CD4-positive, alpha-beta T cell treated with Interleukin-15 for 1 hour (primary cell): Measurements from ENCODE around the gene SDC1.

Source experiments
- DNase-seq: peaks from one replicate; pipeline ENCODE4 v3.0.0-alpha.2; 2020

Gene SDC1

GRCh38 chr2:20212871-20213503, 11.9 kb downstream of the SDC1 start:
- no peak for DNase-seq

- DNase-seq: no peak
Observed at GRCh38 chr2:20212459-20212870, 12.5 kb downstream of the SDC1 start.

GRCh38 chr2:20211860-20212458, 13.0 kb downstream of the SDC1 start:
- no peak for DNase-seq

- DNase-seq: no peak
Observed at GRCh38 chr2:20211420-20211819, 13.5 kb downstream of the SDC1 start.

DNA sequence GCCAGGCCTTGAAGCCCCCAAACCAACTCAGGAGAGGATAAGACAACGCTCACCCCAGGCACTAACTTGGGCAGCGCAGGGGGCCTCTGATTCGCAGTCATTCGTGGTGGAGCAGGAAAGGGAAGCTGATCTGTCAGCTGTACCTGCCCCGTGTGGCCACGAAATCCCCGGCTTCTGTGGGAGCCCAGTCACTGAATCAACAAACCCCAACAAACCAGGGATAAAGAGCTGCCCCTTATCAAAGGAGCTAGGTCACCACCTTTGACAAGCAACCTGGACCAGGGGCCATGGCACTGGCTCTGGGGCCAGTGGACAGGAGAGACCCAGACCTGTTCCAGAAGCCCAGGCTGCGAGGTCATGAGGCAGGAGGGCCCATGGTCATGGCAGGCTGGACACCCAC, 14.5 kb downstream of the SDC1 start:
- no peak for DNase-seq

- no peak for DNase-seq
Observed at GRCh38 chr2:20209373-20210109, 15.4 kb downstream of the SDC1 start.

GRCh38 chr2:20208476-20208859, 16.5 kb downstream of the SDC1 start:
- no peak for DNase-seq

- DNase-seq: no peak
Observed at GRCh38 chr2:20207051-20207450, 17.9 kb downstream of the SDC1 start.

- no peak for DNase-seq
Observed at GRCh38 chr2:20205915-20206524, 18.9 kb downstream of the SDC1 start.

DNA sequence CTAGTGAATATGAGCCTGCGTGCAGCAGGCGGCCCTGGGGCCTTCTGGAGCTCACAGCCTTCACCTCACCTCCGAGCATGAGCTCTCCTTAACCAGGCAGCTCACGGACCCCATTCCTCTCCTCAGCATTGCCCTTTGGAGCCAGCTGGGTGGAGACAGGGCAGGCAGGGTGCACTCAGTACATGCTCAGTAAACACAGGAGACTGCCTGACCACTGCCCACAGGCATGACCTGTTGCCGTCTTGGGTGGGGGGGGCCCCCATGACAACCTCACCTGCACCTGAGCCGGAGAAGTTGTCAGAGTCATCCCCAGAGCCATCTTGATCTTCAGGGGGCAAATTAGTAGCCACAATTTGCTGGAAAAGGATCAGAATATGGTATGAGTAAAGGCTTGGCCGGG, 19.9 kb downstream of the SDC1 start:
- DNase-seq: no peak

DNA sequence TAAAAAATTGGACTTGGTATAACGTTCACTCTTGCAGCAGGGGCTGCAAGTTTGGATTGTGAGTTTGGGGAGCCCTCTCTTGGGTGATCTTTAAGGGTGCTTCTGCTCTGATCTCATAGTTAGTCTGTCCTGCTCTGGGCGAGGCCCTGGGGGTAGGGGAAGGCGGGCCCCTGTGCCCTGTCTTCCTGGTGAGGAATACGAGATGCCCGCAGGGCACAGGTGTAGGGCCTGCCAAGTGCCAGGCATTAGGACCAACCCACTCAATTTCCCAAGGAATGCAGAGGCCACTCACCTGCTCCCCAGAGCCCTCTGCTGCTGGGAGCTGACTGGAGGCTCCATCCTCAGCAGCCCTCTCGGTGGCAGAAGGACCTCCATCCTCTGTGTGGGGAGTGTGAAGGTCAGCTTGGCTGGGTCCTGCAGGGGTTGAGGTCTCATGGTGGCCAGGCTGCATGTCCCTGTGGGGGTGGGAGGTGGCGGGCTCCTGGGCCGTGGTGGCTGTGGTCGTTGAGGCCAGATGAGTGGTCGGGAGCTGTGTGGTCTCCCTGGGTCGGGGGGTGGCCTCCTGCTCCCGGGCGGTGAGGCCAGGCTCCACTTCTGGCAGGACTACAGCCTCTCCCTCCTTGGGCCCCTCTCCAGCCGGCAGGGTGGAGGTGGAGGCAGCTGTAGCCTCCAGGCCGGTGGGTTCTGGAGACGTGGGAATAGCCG, 21.3 kb downstream of the SDC1 start:
- DNase-seq: no peak

- no peak for DNase-seq
Observed at GRCh38 chr2:20203072-20203471, 21.9 kb downstream of the SDC1 start.

DNA sequence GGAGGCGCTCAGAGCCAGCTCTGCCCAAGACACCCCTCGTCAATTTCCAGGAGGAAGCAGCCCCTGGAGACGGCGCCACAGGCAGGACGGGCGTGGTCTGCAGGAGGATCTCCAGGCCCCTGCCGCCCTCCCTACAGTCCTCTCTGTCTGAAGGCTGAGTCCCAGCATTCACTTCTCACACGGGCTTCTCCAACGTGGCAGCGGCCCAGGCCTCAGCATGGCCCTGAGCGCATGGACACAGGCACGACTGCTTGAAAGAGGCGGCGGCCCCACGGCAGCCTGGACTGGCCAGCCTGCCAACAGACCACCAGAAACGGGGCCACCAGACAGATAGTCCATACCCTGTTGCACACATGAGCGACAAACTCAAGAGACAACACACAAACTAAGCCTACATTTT, 23.3 kb downstream of the SDC1 start:
- no peak for DNase-seq

DNA sequence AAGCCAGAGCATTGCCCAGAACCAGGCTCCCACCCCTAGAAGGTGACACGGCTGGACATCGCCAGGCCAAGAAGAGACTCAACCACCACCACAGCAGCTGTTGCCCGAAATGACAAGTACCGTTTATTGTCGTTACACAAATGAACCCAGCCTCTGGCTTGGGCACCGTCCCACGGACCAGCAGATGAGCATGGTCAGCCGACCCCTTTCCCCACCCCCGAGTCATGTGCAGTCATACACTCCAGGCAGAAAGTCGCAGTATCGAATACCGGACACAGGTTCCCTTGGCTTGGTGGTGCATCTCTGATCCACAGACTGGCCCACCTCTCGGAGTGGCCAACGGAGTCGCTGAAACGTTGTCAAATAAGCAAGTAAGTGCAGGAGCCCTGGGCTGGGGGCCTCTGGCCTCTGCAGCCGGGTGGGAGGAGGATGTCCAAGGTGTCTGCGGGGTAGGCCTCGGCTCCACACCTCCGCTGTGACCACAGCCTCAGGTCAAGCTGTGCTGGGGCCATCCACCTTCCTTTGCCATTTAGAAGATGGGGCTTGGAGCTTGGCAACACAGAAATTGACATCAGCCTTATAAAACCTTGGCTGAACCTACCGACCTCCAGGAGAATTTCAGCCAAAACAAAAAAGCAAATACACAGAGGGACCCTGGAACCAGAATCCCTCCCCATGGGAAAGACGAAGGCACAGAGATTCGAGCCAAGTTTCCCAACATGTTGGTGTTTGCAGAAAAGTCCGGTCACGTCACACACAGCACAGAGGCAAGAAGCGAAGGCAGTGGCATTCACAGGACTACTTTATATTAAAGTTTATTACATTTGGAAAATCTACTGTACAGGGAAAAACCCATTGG, 24.0 kb downstream of the SDC1 start:
- no peak for DNase-seq

DNA sequence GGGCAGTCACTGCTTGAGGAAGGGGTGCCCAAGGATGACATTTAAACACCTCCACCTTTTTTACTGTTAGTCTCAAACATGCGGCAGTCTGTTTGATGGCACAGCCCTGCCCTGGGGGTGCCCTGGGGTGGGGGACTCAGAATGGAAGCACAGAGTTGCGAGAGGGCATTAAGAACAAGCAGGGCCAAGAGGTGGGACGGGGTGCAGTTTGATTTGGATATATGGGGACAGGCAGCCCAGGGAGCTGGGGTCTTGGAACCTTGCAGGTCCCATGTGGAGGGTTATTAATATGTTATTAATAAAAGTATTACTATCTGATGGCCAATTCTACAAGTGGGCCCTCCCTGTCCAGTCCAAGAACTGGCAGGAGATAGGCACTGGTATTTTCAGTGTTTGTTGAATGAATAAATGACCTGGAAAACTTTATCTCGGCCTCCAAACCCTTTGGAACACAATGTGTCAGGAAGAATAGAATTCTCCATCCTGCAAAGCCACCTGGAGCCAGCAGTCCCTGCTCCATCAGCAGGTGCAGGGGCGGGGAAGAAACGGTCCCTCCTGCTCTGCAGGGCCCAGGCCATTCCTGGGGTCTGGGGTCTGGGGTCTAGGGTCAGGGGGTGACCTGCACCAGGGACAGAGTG, 25.2 kb downstream of the SDC1 start:
- no peak for DNase-seq

DNA sequence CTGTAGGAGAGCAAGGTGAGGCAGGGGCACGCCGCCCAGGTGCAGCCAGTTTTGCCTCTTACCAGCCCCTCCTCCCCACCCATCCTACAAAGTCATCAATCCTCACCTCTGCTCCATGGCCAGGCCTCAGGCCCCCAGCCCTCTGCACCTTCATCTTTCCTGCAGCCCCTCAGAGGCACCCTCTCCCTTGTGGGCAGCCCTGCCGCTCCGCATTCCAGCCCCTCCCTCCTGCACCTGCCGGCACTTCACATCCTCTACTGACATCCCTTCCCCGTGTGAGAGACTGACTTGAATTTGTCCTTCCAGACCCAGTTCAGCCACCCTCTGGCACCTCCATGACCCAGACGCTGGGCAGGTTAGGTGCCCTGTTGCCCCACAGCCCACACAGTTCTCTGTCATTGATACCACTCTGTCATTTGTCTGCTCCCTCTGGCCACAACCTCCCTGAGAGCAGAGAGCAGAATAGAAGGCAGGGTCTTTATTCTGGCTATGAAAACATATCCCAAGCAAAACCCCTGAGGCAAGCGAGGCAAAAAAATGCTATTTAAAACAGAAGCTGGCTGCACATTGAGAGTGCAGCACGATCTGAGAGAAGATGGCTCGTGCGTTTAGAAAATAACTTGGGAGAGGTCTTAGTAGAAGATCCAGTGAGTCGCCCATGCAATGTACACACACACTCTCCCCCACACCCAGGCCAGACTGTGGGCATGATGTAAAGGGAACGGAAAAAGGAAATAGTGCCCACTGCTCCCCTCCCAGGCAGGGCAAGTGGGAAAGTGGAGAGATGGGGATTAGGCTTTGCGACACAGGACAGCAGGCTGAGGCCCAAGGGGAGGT, 25.9 kb downstream of the SDC1 start:
- DNase-seq: no peak

DNA sequence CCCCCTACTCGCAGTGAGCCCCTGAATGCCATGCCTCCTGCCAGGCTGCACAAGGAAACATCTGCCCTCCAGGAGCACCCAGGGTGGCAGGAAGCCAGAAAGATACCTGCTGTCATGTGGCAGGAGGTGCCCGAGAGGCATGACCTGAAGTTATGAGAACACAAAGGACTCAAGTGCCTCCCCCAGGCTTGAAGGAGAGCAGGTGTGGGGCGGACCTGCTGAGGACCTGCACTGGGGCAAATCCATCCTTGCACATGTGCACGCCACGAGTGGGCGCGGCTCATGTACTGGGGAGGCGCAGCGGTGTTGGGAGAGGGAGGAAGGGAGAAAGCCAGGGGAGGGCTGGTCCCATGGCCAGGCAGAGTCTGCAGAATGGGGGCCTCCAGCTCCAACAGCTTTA, 26.9 kb downstream of the SDC1 start:
- no peak for DNase-seq

DNA sequence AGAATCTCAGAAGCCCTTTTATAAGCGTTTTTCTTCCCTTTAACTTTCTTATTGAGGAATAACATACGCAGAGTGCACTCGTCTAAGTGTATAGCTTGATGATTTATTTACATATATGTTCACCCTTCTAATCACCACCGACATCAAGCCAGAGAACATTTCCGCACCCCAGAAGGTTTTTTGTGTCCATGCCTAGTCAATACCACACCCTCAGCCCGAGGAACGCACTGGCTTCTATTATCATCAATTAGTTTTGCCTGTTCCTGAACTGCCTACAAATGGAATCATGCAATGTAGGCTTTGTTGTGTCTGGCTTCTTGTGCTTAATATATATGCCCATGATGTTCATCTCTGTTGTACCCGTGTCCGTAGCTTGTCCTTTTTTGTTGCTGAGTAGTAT, 27.7 kb downstream of the SDC1 start:
- no peak for DNase-seq

DNA sequence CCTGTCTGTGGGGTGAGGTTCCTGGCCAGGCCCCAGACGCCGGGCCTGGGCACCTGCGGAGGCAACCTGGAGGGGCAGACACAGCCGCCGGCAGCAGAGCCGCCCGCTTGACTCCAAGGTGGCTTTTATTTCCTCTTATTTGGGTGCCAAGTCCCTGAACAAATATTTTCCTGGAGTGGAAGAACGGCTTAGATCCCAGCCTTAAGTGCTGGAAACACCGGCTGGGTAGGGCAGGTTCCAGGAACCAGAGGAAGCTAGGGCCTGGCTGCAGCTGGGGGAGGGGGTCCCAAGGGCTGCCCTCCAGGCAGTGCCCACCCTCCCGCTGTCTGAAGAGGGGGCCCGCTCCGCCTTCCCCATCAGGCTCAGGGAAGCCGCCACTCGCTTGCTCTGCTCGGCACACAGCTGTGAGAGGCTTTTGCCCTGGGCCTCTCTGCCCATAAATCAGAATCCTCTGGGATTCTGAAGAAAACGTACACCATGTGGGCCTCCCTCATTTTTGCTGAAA, 28.2 kb downstream of the SDC1 start:
- DNase-seq: no peak

DNA sequence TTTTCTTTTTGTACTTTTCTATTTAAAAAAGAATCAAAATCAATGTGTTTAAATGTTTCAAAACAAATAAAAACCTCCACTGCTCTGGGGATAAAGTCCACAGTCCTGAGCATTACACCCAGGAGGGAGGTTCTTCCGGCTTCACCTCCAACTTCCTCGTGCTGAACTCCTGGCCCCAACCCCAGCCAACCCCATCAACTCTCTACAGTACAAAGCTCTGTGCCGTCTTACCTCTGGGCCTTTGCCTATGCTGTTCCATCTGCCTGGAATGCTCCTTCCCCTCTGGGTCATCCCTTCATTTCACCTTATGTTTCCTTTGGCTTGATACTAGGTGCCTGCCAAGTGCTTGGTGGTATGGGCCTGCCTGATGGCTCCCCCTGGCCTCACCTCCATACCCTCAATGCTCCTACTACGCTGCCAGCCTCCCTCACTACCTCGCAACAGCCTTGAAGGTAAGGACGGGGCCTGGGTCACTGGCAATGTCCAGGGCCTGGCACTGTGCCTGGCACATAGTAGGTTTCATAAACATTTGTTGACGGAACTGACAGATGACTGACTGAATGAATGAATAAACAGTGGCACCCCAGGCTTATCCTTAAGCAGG, 28.8 kb downstream of the SDC1 start:
- DNase-seq: no peak
